Measurements from ENCODE around the gene TTC27.
"Not testable (repeated sequence)": the region's sequence is repeated elsewhere in the genome, so short reads cannot be mapped to it uniquely, and the experiment has no call there.

The TTC27 gene

GRCh38 chr2:32862269-32863055 is 234.6 kb downstream of the TTC27 start:
- DNase-seq: no peak

GRCh38 chr2:32863326-32863725 is 235.5 kb downstream of the TTC27 start:
- no peak for DNase-seq

GRCh38 chr2:32863803-32864202 is 236.0 kb downstream of the TTC27 start:
- no peak for DNase-seq

- no peak for DNase-seq
These were observed 236.7 kb downstream of the TTC27 start for GRCh38 chr2:32864334-32865111.

GRCh38 chr2:32865399-32866068 is 237.7 kb downstream of the TTC27 start:
- DNase-seq: no peak

GRCh38 chr2:32866462-32866861 is 238.6 kb downstream of the TTC27 start:
- not testable (repeated sequence) for DNase-seq

Measured in DMS79 treated with DMSO at 0.1 percent for 48 hours (cell line).